Liver (tissue), 9 donors: Measurements from ENCODE around the gene CDC14A. TPM values are rescaled to one million over a fixed set of nuclear protein-coding genes. Genes with fewer than 3 reads are reported as not detected.
A peak's percentile ranks its signal among the peaks of the same experiment; 100 is the strongest.

Experiments used
- DNase-seq: peaks from one replicate; pipeline ENCODE4 v3.0.0-alpha.2; 2017; ENCODE audit warnings: low spot score
- H3K27ac ChIP-seq, 2 donors: one replicate each; pipeline ENCODE4 v1.7.0; 2013; ENCODE audit warnings: inconsistent platforms in 2 of 2, low read length in 2 of 2, control low read depth in 1 of 2, low read depth in 1 of 2, mild to moderate bottlenecking in 1 of 2
- H3K27me3 ChIP-seq, 4 donors: one replicate each; pipeline versions ENCODE4 v1.6.1 to v1.7.0; 2013; ENCODE audit warnings: low read length in 3 of 4, inconsistent platforms in 1 of 4, mild to moderate bottlenecking in 1 of 4, moderate library complexity in 1 of 4; ENCODE audit not compliant: control insufficient read depth in 4 of 4, insufficient read depth in 4 of 4
- H3K36me3 ChIP-seq, 4 donors: one replicate each; pipeline versions ENCODE4 v1.6.1 to v1.7.0; 2013; ENCODE audit warnings: low read length in 3 of 4, mild to moderate bottlenecking in 3 of 4, low read depth in 1 of 4, moderate library complexity in 1 of 4; ENCODE audit not compliant: control insufficient read depth in 4 of 4, insufficient read depth in 3 of 4
- H3K4me1 ChIP-seq, 4 donors: one replicate each; pipeline versions ENCODE4 v1.6.1 to v1.7.0; 2013; ENCODE audit warnings: low read length in 3 of 4, mild to moderate bottlenecking in 3 of 4, moderate library complexity in 1 of 4; ENCODE audit not compliant: control insufficient read depth in 4 of 4, insufficient read depth in 4 of 4
- H3K4me3 ChIP-seq, 3 donors: one replicate each; pipeline versions ENCODE4 v1.6.1 to v1.7.0; 2013; ENCODE audit warnings: low read length in 3 of 3, control low read depth in 1 of 3, low read depth in 1 of 3, mild to moderate bottlenecking in 1 of 3
- H3K9ac ChIP-seq, 2 donors: one replicate each; pipeline ENCODE4 v1.7.0; 2013; ENCODE audit warnings: low read length in 2 of 2, mild to moderate bottlenecking in 2 of 2, moderate library complexity in 2 of 2, control low read depth in 1 of 2, low read depth in 1 of 2
- H3K9me3 ChIP-seq, 4 donors: one replicate each; pipeline versions ENCODE4 v1.6.1 to v1.7.0; 2013; ENCODE audit warnings: low read length in 3 of 4; ENCODE audit not compliant: control insufficient read depth in 4 of 4
- CTCF ChIP-seq: fragments of 150-350 bp; IDR thresholded peaks from 2 replicates; pipeline ENCODE4 v1.5.1; 2017; ENCODE audit warnings: improper control_type of control experiment, low read depth, low read length; ENCODE audit not compliant: missing input control
- FOXA2 ChIP-seq: IDR thresholded peaks from 2 replicates; pipeline ENCODE4 v1.6.1; 2016; ENCODE audit warnings: antibody characterized with exemption
- HNF4G ChIP-seq: IDR thresholded peaks from 2 replicates; pipeline ENCODE4 v1.6.1; 2016; ENCODE audit warnings: antibody characterized with exemption
- JUND ChIP-seq, 2 donors: IDR thresholded peaks; 2 replicates each; pipeline ENCODE4 v1.6.1; 2016; ENCODE audit warnings: antibody characterized with exemption in 2 of 2
- MAX ChIP-seq: IDR thresholded peaks from 2 replicates; pipeline ENCODE4 v1.6.1; 2016; ENCODE audit warnings: antibody characterized with exemption
- NR2F2 ChIP-seq: IDR thresholded peaks from 2 replicates; pipeline ENCODE4 v1.6.1; 2016; ENCODE audit warnings: antibody characterized with exemption
- RAD21 ChIP-seq, 2 donors: IDR thresholded peaks; 2 replicates each; pipeline ENCODE4 v1.6.1; 2016; ENCODE audit warnings: antibody characterized with exemption in 2 of 2, mild to moderate bottlenecking in 2 of 2
- RXRA ChIP-seq, 2 donors: IDR thresholded peaks; 2 replicates each; pipeline ENCODE4 v1.6.1; 2017 to 2018; ENCODE audit warnings: antibody characterized with exemption in 2 of 2, mild to moderate bottlenecking in 1 of 2
- SP1 ChIP-seq: IDR thresholded peaks from 2 replicates; pipeline ENCODE4 v1.6.1; 2018; ENCODE audit warnings: antibody characterized with exemption, mild to moderate bottlenecking
- TAF1 ChIP-seq: conservative IDR thresholded peaks from 2 replicates; pipeline ENCODE4 v1.6.1; 2016; ENCODE audit warnings: antibody characterized with exemption, mild to moderate bottlenecking
- WGBS: extraction: QIAGEN DNeasy Blood & Tissue Kit; methylation state at CpG from one replicate; pipeline ENCODE4 v1.1.7; 2013; 5-methylcytosine and 5-hydroxymethylcytosine counted together
- polyA plus RNA-seq, 2 donors: library from polyadenylated mRNA; stranded (reverse) in 1 of 2; unstranded in 1 of 2; fragments of 200-250 nt in 1 of 2; fragments of >200 nt in 1 of 2; fragmentation: Nextera tagmentation in 1 of 2; extraction: Ambion mirVana in 1 of 2; gene quantifications; one replicate each; pipeline versions ENCODE4 v1.2.1 to v1.2.3, GENCODE V29; 2013 to 2015
- total RNA-seq, 2 donors: library from RNA; depleted of rRNA; stranded (reverse); fragments of >200 nt; gene quantifications; one replicate each; pipeline ENCODE4 v1.2.3, GENCODE V29; 2014
- TF ChIP-seq, protein P1 (sequence below): IDR thresholded peaks from 2 replicates; pipeline ENCODE4 v1.6.1; 2016; ENCODE audit warnings: antibody characterized with exemption
- TF ChIP-seq, protein P2 (sequence below): IDR thresholded peaks from 2 replicates; pipeline ENCODE4 v1.6.1; 2016; ENCODE audit warnings: antibody characterized with exemption, mild to moderate bottlenecking
- donor health status: healthy.
- donor health status: healthy.
- donor health status: healthy.
- donor health status: healthy.
- donor health status: healthy.

Gene CDC14A
- total and polyA plus RNA-seq, 4 donors = 0.39 to 4.1 (median 2.6) TPM

GRCh38 chr1:100542285-100542684 is 190.0 kb downstream of the CDC14A start:
- H3K9ac ChIP-seq = no peak overlapping the region
- 95% methylated on average over 2 of the region's 2 CpGs for WGBS
- no peaks in the 10 kb centered on the region for H3K36me3 ChIP-seq
- no peak overlapping the region for H3K4me3 ChIP-seq
- no peaks in the 10 kb centered on the region for H3K9me3 ChIP-seq
- TF ChIP-seq FOXA2 (no peak), CTCF (no peak), MAX (no peak), TAF1 (no peak), SP1 (no peak)
- TF ChIP-seq, protein P1, sequence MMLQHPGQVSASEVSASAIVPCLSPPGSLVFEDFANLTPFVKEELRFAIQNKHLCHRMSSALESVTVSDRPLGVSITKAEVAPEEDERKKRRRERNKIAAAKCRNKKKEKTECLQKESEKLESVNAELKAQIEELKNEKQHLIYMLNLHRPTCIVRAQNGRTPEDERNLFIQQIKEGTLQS = no peak
- peaks cover 9 to 33% (median 17%) of the 10 kb centered on the region in 4 donors for H3K4me1 ChIP-seq
- H3K27me3 ChIP-seq = no peaks in the 10 kb centered on the region
- DNase-seq = no peak
- H3K27ac ChIP-seq = no peak overlapping the region

GRCh38 chr1:100543640-100544039 is 191.3 kb downstream of the CDC14A start:
- H3K4me1 ChIP-seq = peaks cover 3 to 26% (median 13%) of the 10 kb centered on the region in 4 donors
- DNase-seq = no peak
- H3K27me3 ChIP-seq = no peaks in the 10 kb centered on the region
- H3K4me3 ChIP-seq = no peak overlapping the region
- H3K9me3 ChIP-seq = no peaks in the 10 kb centered on the region
- no peaks in the 10 kb centered on the region for H3K36me3 ChIP-seq
- no peak overlapping the region for H3K27ac ChIP-seq
- TF ChIP-seq CTCF (peak; percentile 51), RXRA (IDR thresholded peaks at IDR 0.05) (no peak), FOXA2 (no peak), NR2F2 (no peak), TAF1 (no peak), MAX (no peak), RAD21 (IDR thresholded peaks at IDR 0.05) (peak; percentile 81 to 85), HNF4G (no peak), SP1 (no peak), JUND (IDR thresholded peaks at IDR 0.05) (no peak)
- TF ChIP-seq, protein P2, sequence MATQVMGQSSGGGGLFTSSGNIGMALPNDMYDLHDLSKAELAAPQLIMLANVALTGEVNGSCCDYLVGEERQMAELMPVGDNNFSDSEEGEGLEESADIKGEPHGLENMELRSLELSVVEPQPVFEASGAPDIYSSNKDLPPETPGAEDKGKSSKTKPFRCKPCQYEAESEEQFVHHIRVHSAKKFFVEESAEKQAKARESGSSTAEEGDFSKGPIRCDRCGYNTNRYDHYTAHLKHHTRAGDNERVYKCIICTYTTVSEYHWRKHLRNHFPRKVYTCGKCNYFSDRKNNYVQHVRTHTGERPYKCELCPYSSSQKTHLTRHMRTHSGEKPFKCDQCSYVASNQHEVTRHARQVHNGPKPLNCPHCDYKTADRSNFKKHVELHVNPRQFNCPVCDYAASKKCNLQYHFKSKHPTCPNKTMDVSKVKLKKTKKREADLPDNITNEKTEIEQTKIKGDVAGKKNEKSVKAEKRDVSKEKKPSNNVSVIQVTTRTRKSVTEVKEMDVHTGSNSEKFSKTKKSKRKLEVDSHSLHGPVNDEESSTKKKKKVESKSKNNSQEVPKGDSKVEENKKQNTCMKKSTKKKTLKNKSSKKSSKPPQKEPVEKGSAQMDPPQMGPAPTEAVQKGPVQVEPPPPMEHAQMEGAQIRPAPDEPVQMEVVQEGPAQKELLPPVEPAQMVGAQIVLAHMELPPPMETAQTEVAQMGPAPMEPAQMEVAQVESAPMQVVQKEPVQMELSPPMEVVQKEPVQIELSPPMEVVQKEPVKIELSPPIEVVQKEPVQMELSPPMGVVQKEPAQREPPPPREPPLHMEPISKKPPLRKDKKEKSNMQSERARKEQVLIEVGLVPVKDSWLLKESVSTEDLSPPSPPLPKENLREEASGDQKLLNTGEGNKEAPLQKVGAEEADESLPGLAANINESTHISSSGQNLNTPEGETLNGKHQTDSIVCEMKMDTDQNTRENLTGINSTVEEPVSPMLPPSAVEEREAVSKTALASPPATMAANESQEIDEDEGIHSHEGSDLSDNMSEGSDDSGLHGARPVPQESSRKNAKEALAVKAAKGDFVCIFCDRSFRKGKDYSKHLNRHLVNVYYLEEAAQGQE = no peak
- WGBS = 70% methylated on average over 2 of the region's 2 CpGs
- H3K9ac ChIP-seq = no peak overlapping the region
